BJ (cell line): ENCODE results near the gene CLEC4G. TPM values are rescaled to one million over a fixed set of nuclear protein-coding genes. Genes with fewer than 3 reads are reported as not detected.

Experiments used
- CTCF ChIA-PET: fragments of 350-600 bp; formaldehyde crosslinking; extraction: SDS; loops from one replicate; lab custom pipeline; 2021; ENCODE audit warnings: antibody characterized with exemption, inconsistent platforms; lab: Yijun Ruan, JAX
- POLR2A ChIA-PET: fragments of 300-600 bp; sonication (Branson Sonifier 250); formaldehyde crosslinking; extraction: SDS; loops from one replicate; lab custom pipeline; 2021; ENCODE audit warnings: antibody characterized with exemption; lab: Charles Lee
- DNase-seq: peaks from one replicate; pipeline ENCODE4 v3.0.0-alpha.2; 2011; ENCODE audit warnings: low read depth
- H3K27me3 ChIP-seq: 2 replicates; pipeline ENCODE4 v1.6.0; 2011; ENCODE audit warnings: low read length; ENCODE audit not compliant: control insufficient read depth, insufficient read depth
- H3K36me3 ChIP-seq: 2 replicates; pipeline ENCODE4 v1.5.1; 2011; ENCODE audit warnings: low read length; ENCODE audit not compliant: control insufficient read depth, insufficient read depth
- H3K4me3 ChIP-seq: 2 replicates; pipeline ENCODE4 v1.5.1; 2011; ENCODE audit warnings: low read depth, mild to moderate bottlenecking, control low read depth, low read length
- polyA plus RNA-seq: library from polyadenylated mRNA; depleted of rRNA; stranded (reverse); fragments of >200 nt; gene quantifications from 2 replicates; pipeline ENCODE4 v1.2.3, GENCODE V29; 2011
- TF ChIP-seq, protein P1 (sequence below): IDR thresholded peaks from 2 replicates; pipeline ENCODE4 v1.5.1; 2011; ENCODE audit warnings: low read depth, mild to moderate bottlenecking, control low read depth, inconsistent platforms, low read length, moderate library complexity; ENCODE audit not compliant: insufficient read depth

CLEC4G gene
- polyA plus RNA-seq, 1 experiment, result not detected

DNA sequence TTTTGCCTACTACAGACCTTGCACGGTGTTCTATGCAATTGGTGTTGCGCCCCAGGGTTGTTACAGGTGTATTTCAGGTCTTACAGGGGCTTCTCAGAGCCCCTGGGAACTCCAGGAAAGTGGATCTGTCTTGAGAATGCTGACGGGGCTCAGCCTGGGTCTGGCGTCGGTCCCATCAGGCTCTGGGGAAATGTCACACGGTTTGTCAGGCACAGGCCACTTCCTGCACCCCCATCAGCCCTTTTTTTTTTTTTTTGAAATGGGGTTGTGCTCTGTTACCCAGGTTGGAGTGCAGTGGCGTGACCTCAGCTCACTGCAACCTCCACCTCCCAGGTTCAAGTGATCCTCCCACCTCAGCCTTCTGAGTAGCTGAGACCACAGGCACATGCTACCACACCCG lies 13.2 kb downstream of the CLEC4G start:
- TF ChIP-seq, protein P1, sequence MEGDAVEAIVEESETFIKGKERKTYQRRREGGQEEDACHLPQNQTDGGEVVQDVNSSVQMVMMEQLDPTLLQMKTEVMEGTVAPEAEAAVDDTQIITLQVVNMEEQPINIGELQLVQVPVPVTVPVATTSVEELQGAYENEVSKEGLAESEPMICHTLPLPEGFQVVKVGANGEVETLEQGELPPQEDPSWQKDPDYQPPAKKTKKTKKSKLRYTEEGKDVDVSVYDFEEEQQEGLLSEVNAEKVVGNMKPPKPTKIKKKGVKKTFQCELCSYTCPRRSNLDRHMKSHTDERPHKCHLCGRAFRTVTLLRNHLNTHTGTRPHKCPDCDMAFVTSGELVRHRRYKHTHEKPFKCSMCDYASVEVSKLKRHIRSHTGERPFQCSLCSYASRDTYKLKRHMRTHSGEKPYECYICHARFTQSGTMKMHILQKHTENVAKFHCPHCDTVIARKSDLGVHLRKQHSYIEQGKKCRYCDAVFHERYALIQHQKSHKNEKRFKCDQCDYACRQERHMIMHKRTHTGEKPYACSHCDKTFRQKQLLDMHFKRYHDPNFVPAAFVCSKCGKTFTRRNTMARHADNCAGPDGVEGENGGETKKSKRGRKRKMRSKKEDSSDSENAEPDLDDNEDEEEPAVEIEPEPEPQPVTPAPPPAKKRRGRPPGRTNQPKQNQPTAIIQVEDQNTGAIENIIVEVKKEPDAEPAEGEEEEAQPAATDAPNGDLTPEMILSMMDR, result no peak
- POLR2A ChIA-PET, result no interaction called here
- DNase-seq, result no peak
- CTCF ChIA-PET, result interaction anchor here (0.8 to 1.1 kb wide), 2 partner anchors 38 to 150 kb away, joined by 3 to 4 read pairs; partner anchors contain the start of gene TRAPPC5
- Histone ChIP-seq H3K4me3 (no peak overlapping the region), H3K27me3 (peaks cover 3% of the 10 kb centered on the region), H3K36me3 (no peaks in the 10 kb centered on the region)

DNA sequence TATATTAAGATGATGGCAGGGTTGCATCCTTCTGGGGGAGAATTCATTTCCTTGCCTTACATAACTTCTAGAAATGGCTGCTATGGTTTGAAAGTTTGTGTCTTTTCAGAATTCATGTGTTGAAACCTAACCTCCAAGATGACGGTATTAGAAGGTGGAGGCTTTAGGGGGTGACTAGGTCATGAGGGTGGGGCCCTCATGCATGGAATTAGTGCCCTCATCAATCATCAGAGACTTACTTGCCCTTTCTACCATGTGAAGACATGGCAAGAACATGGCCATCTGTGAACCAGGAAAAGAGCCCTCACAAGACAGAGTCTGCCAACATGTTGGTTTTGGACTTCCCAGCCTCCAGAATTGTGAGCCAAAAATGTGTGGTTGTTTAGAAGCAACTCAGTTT lies 15.1 kb downstream of the CLEC4G start:
- Histone ChIP-seq H3K4me3 (no peak overlapping the region), H3K27me3 (no peaks in the 10 kb centered on the region), H3K36me3 (no peaks in the 10 kb centered on the region)
- TF ChIP-seq, protein P1, result no peak
- POLR2A ChIA-PET, result no interaction called here
- CTCF ChIA-PET, result no interaction called here
- no peak for DNase-seq

DNA sequence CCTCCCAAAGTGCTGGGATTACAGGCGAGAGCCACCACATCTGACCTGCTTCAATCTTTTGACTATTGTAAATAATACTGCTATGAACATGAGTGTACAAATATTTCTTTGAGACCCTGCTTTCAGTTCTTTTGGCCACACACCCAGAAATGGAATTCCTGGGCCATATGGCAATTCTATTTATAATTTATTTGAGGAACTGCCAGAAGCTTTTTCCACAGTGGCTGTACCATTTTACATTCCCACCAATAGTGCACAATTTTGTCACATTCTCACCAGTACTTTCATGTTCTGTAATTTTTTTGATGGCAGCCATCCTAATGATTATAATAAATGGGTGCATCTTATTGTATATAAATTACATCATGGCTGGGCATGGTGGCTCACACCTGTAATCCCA lies 16.2 kb downstream of the CLEC4G start:
- POLR2A ChIA-PET, result no interaction called here
- TF ChIP-seq, protein P1, result no peak
- H3K36me3 ChIP-seq, result no peaks in the 10 kb centered on the region
- DNase-seq, result no peak
- no peaks in the 10 kb centered on the region for H3K27me3 ChIP-seq
- H3K4me3 ChIP-seq, result no peak overlapping the region
- CTCF ChIA-PET, result no interaction called here

DNA sequence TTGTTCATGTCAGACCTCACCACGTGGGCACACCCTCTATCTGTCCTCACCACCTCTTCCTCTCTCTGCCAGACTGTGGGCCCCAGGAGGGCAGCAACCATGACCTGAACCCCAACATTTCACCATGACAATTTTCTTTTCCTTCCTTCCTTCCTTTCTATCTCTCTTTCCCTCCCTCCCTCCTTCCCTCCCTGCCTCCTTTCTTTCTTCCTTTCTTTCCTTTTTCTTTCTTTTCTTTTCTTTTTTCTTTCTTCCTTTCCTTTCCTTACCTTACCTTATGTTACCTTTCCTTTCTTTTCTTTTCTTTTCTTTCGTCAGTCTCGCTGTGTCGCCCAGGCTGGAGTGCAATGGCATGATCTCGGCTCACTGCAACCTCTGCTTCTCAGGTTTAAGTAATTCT lies 21.3 kb downstream of the CLEC4G start:
- Histone ChIP-seq H3K4me3 (no peak overlapping the region), H3K36me3 (no peaks in the 10 kb centered on the region), H3K27me3 (no peaks in the 10 kb centered on the region; the same call in 1 of the 2 replicates)
- TF ChIP-seq, protein P1, result no peak
- ChIA-PET CTCF (interaction anchor here (1.0 kb wide), 1 partner anchor 30 kb away, joined by 3 read pairs; the partner anchor contains the start of gene TRAPPC5), POLR2A (no interaction called here)
- DNase-seq, result no peak

DNA sequence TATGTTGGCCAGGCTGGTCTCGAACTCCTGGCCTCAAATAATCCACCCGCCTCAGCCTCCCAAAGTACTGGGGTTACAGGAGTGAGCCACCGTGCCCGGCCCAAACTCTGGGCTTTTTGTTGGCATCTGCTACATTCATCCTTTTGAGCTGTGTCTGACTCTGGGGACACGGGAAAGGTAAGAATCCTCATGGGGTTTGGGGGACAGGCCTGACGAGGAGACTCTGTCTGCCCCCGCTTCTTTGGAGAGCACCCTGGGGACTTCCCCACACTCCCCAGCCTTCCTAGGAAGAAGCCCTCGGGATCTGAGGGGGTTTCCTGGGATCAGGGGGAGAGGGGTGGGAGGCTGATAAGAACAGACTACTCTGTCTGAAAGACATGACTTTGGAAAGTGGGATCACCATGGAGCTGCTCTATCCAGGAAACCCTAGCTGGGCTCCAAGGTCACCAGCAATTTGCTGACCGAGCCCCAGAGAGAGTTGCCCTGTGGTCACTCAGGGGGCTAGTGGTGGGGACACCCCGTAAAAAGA lies 21.9 kb downstream of the CLEC4G start:
- Histone ChIP-seq H3K27me3 (no peaks in the 10 kb centered on the region; the same call in 1 of the 2 replicates), H3K4me3 (no peak overlapping the region), H3K36me3 (no peaks in the 10 kb centered on the region)
- no peak for DNase-seq
- TF ChIP-seq, protein P1, result no peak
- POLR2A ChIA-PET, result no interaction called here
- CTCF ChIA-PET, result interaction anchor here (1.0 kb wide), 1 partner anchor 29 kb away, joined by 3 read pairs; the partner anchor contains the start of gene TRAPPC5
